Measurements from ENCODE around the gene MARCHF10. TPM values are rescaled to one million over a fixed set of nuclear protein-coding genes. Genes with fewer than 3 reads are reported as not detected.
"Not testable (repeated sequence)": the region's sequence is repeated elsewhere in the genome, so short reads cannot be mapped to it uniquely, and the experiment has no call there.

Gene MARCHF10
- total RNA-seq, 1 donor from 2014 or later: not detected

GRCh38 chr17:62790564-62790986, 17.5 kb downstream of the MARCHF10 start:
- intact Hi-C loops (cut with micrococcal nuclease): no loop called here

- intact Hi-C loops (cut with micrococcal nuclease): no loop called here
Measured at GRCh38 chr17:62787366-62787765, 20.7 kb downstream of the MARCHF10 start.

GRCh38 chr17:62786646-62787045, 21.5 kb downstream of the MARCHF10 start:
- intact Hi-C loops (cut with micrococcal nuclease): no loop called here

GRCh38 chr17:62785983-62786382, 22.1 kb downstream of the MARCHF10 start:
- intact Hi-C loops (cut with micrococcal nuclease): not testable (repeated sequence)

- intact Hi-C loops (cut with micrococcal nuclease): no loop called here
Measured at GRCh38 chr17:62782730-62783270, 25.3 kb downstream of the MARCHF10 start.

- intact Hi-C loops (cut with micrococcal nuclease): no loop called here
Measured at GRCh38 chr17:62781831-62782251, 26.3 kb downstream of the MARCHF10 start.

- intact Hi-C loops (cut with micrococcal nuclease): no loop called here
Measured at GRCh38 chr17:62781356-62781755, 26.8 kb downstream of the MARCHF10 start.

- intact Hi-C loops (cut with micrococcal nuclease): no loop called here
Measured at GRCh38 chr17:62780951-62781350, 27.2 kb downstream of the MARCHF10 start.

- intact Hi-C loops (cut with micrococcal nuclease): no loop called here
Measured at GRCh38 chr17:62780269-62780668, 27.8 kb downstream of the MARCHF10 start.

- intact Hi-C loops (cut with micrococcal nuclease): no loop called here
Measured at GRCh38 chr17:62778990-62779681, 29.0 kb downstream of the MARCHF10 start.

GRCh38 chr17:62775876-62776275, 32.2 kb downstream of the MARCHF10 start:
- intact Hi-C loops (cut with micrococcal nuclease): no loop called here

- intact Hi-C loops (cut with micrococcal nuclease): no loop called here
Measured at GRCh38 chr17:62774338-62774737, 33.8 kb downstream of the MARCHF10 start.

- intact Hi-C loops (cut with micrococcal nuclease): no loop called here
Measured at GRCh38 chr17:62767997-62768396, 40.1 kb downstream of the MARCHF10 start.

- intact Hi-C loops (cut with micrococcal nuclease): no loop called here
Measured at GRCh38 chr17:62765351-62765750, 42.8 kb downstream of the MARCHF10 start.

GRCh38 chr17:62763891-62764600, 44.1 kb downstream of the MARCHF10 start:
- intact Hi-C loops (cut with micrococcal nuclease): no loop called here

- intact Hi-C loops (cut with micrococcal nuclease): no loop called here
Measured at GRCh38 chr17:62761884-62762283, 46.2 kb downstream of the MARCHF10 start.

- intact Hi-C loops (cut with micrococcal nuclease): no loop called here
Measured at GRCh38 chr17:62760945-62761267, 47.2 kb downstream of the MARCHF10 start.

GRCh38 chr17:62760059-62760944, 47.8 kb downstream of the MARCHF10 start:
- intact Hi-C loops (cut with micrococcal nuclease): no loop called here

GRCh38 chr17:62757500-62757951, 50.6 kb downstream of the MARCHF10 start:
- intact Hi-C loops (cut with micrococcal nuclease): no loop called here

GRCh38 chr17:62756198-62756597, 51.9 kb downstream of the MARCHF10 start:
- intact Hi-C loops (cut with micrococcal nuclease): no loop called here

GRCh38 chr17:62755141-62755851, 52.8 kb downstream of the MARCHF10 start:
- intact Hi-C loops (cut with micrococcal nuclease): no loop called here
